Hepatocyte (in vitro differentiated cells): ENCODE data around the gene OSBPL6. TPM values are rescaled to one million over a fixed set of nuclear protein-coding genes. Genes with fewer than 3 reads are reported as not detected.

Source experiments
- DNase-seq: peaks from one replicate; pipeline ENCODE4 v3.0.0-alpha.2; 2016; ENCODE audit warnings: low spot score
- H2AFZ ChIP-seq: fragments of 200-600 bp; sonication (generic); 2 replicates; pipeline ENCODE4 v1.6.0; 2016; ENCODE audit warnings: antibody characterized with exemption, mild to moderate bottlenecking
- H3K27ac ChIP-seq: fragments of 200-600 bp; sonication (generic); 2 replicates; pipeline ENCODE4 v1.5.1; 2016; ENCODE audit warnings: mild to moderate bottlenecking
- H3K27me3 ChIP-seq: fragments of 200-600 bp; sonication (generic); 2 replicates; pipeline ENCODE4 v1.6.1; 2016
- H3K36me3 ChIP-seq: fragments of 200-600 bp; sonication (generic); replicated peaks from 2 replicates; pipeline ENCODE4 v1.5.1; 2016; ENCODE audit warnings: low read depth; ENCODE audit not compliant: insufficient read depth
- H3K4me1 ChIP-seq: fragments of 200-600 bp; sonication (generic); 2 replicates; pipeline ENCODE4 v1.5.1; 2016; ENCODE audit warnings: mild to moderate bottlenecking, moderate library complexity; ENCODE audit not compliant: insufficient read depth
- H3K4me2 ChIP-seq: fragments of 200-600 bp; sonication (generic); 2 replicates; pipeline ENCODE4 v1.6.0; 2016
- H3K4me3 ChIP-seq: fragments of 200-600 bp; sonication (generic); 2 replicates; pipeline ENCODE4 v1.5.1; 2016; ENCODE audit warnings: mild to moderate bottlenecking
- H3K79me2 ChIP-seq: fragments of 200-600 bp; sonication (generic); 2 replicates; pipeline ENCODE4 v1.6.0; 2017; ENCODE audit warnings: mild to moderate bottlenecking
- H3K9me2 ChIP-seq: fragments of 200-600 bp; sonication (generic); replicated peaks from 2 replicates; pipeline ENCODE4 v1.6.0; 2017; ENCODE audit warnings: mild to moderate bottlenecking; ENCODE audit not compliant: insufficient read depth
- H3K9me3 ChIP-seq: fragments of 200-600 bp; sonication (generic); 2 replicates; pipeline ENCODE4 v1.5.1; 2016; ENCODE audit warnings: low read depth, mild to moderate bottlenecking
- H4K20me1 ChIP-seq: fragments of 200-600 bp; sonication (generic); 2 replicates; pipeline ENCODE4 v1.6.0; 2016; ENCODE audit warnings: mild to moderate bottlenecking; ENCODE audit not compliant: insufficient read depth, poor library complexity, severe bottlenecking
- CTCF ChIP-seq: fragments of 200-600 bp; sonication (generic); IDR thresholded peaks from 2 replicates; pipeline ENCODE4 v1.5.1; 2016; ENCODE audit warnings: antibody characterized with exemption, mild to moderate bottlenecking; ENCODE audit not compliant: poor library complexity
- EZH2 ChIP-seq: fragments of 200-600 bp; sonication (generic); IDR thresholded peaks from 2 replicates; pipeline ENCODE4 v1.6.1; 2016; ENCODE audit warnings: antibody characterized with exemption, mild to moderate bottlenecking, borderline replicate concordance
- EZH2phosphoT487 ChIP-seq: fragments of 200-600 bp; sonication (generic); IDR thresholded peaks from one replicate; pipeline ENCODE4 v1.6.1; 2018; ENCODE audit warnings: antibody characterized with exemption, mild to moderate bottlenecking, low read depth, moderate library complexity; ENCODE audit not compliant: unreplicated experiment, severe bottlenecking
- WGBS: methylation state at CpG from one replicate; pipeline ENCODE4 v1.1.6; 2016; ENCODE audit warnings: low lambda C conversion rate; ENCODE audit errors: missing lambda C conversion rate; 5-methylcytosine and 5-hydroxymethylcytosine counted together
- polyA plus RNA-seq: library from polyadenylated mRNA; unstranded; fragments of >200 nt; fragmentation: Nextera tagmentation; extraction: Ambion mirVana; gene quantifications from 2 replicates; pipeline ENCODE4 v1.2.1, GENCODE V29; 2016
- total RNA-seq: library from RNA; depleted of rRNA; stranded (reverse); fragments of >200 nt; gene quantifications from 2 replicates; pipeline ENCODE4 v1.2.3, GENCODE V29; 2014

OSBPL6 gene
- total and polyA plus RNA-seq, 2 experiments from 2014 or later = 2.5 to 3.0 TPM

- no peak overlapping the region for H3K27ac ChIP-seq
- TF ChIP-seq EZH2phosphoT487 = no peak
- no peak for TF ChIP-seq EZH2
- no peak for TF ChIP-seq CTCF
- H3K27me3 ChIP-seq = no peaks in the 10 kb centered on the region
- no peaks in the 10 kb centered on the region for H3K4me1 ChIP-seq
- no peaks in the 10 kb centered on the region for H3K9me2 ChIP-seq
- no peaks in the 10 kb centered on the region for H3K36me3 ChIP-seq
- no peak overlapping the region for H3K4me2 ChIP-seq
- 78% methylated on average over 7 of the region's 7 CpGs for WGBS
- H3K4me3 ChIP-seq = no peak overlapping the region
- H2AFZ ChIP-seq = no peak overlapping the region
- H4K20me1 ChIP-seq = no peaks in the 10 kb centered on the region
- no peak for DNase-seq
- no peaks in the 10 kb centered on the region for H3K79me2 ChIP-seq
- no peaks in the 10 kb centered on the region for H3K9me3 ChIP-seq
Measured at GRCh38 chr2:178388287-178388686, 194.0 kb downstream of the OSBPL6 start.

- Histone ChIP-seq H3K4me2 (no peak overlapping the region), H3K4me3 (no peak overlapping the region), H3K4me1 (no peaks in the 10 kb centered on the region), H3K79me2 (no peaks in the 10 kb centered on the region), H3K9me3 (no peaks in the 10 kb centered on the region), H3K27ac (no peak overlapping the region), H3K27me3 (no peaks in the 10 kb centered on the region), H4K20me1 (no peaks in the 10 kb centered on the region), H2AFZ (no peak overlapping the region), H3K36me3 (no peaks in the 10 kb centered on the region), H3K9me2 (no peaks in the 10 kb centered on the region)
- TF ChIP-seq EZH2phosphoT487 = no peak
- TF ChIP-seq CTCF = no peak
- TF ChIP-seq EZH2 = no peak
- 66% methylated on average over 4 of the region's 4 CpGs for WGBS
- no peak for DNase-seq
Measured at GRCh38 chr2:178391701-178392100, 197.4 kb downstream of the OSBPL6 start.

GRCh38 chr2:178392215-178392614 is 197.9 kb downstream of the OSBPL6 start:
- no peak for TF ChIP-seq EZH2
- TF ChIP-seq EZH2phosphoT487 = no peak
- no peak for TF ChIP-seq CTCF
- no peaks in the 10 kb centered on the region for H3K27me3 ChIP-seq
- DNase-seq = no peak
- H3K9me2 ChIP-seq = no peaks in the 10 kb centered on the region
- WGBS = 92% methylated on average over 3 of the region's 3 CpGs
- H3K4me1 ChIP-seq = no peaks in the 10 kb centered on the region
- no peak overlapping the region for H3K4me2 ChIP-seq
- no peaks in the 10 kb centered on the region for H4K20me1 ChIP-seq
- no peaks in the 10 kb centered on the region for H3K79me2 ChIP-seq
- H3K4me3 ChIP-seq = no peak overlapping the region
- H3K36me3 ChIP-seq = no peaks in the 10 kb centered on the region
- H2AFZ ChIP-seq = no peak overlapping the region
- H3K9me3 ChIP-seq = no peaks in the 10 kb centered on the region
- no peak overlapping the region for H3K27ac ChIP-seq

GRCh38 chr2:178394859-178395258 is 200.5 kb downstream of the OSBPL6 start:
- no peak overlapping the region for H2AFZ ChIP-seq
- no peak for DNase-seq
- no peaks in the 10 kb centered on the region for H3K36me3 ChIP-seq
- H3K27ac ChIP-seq = no peak overlapping the region
- H4K20me1 ChIP-seq = no peaks in the 10 kb centered on the region
- H3K4me3 ChIP-seq = no peak overlapping the region
- no peaks in the 10 kb centered on the region for H3K27me3 ChIP-seq
- H3K9me3 ChIP-seq = no peaks in the 10 kb centered on the region
- H3K4me1 ChIP-seq = no peaks in the 10 kb centered on the region
- no peak overlapping the region for H3K4me2 ChIP-seq
- H3K79me2 ChIP-seq = no peaks in the 10 kb centered on the region
- TF ChIP-seq CTCF (no peak), EZH2phosphoT487 (no peak), EZH2 (no peak)
- no peaks in the 10 kb centered on the region for H3K9me2 ChIP-seq
